OCI-LY7 (cell line): Measurements from ENCODE around the gene ASPDH.

Source experiments
- EZH2phosphoT487 ChIP-seq: fragments of 200-600 bp; sonication (generic); IDR thresholded peaks from 2 replicates; pipeline ENCODE4 v1.6.1; 2018; ENCODE audit warnings: low read depth, borderline replicate concordance, mild to moderate bottlenecking, mixed run types, antibody characterized with exemption, low read length, moderate library complexity, mixed read lengths
- TF ChIP-seq, protein P1 (sequence below): fragments of 200-600 bp; sonication (generic); conservative IDR thresholded peaks from 2 replicates; pipeline ENCODE4 v1.5.1; 2014; ENCODE audit warnings: mild to moderate bottlenecking, antibody characterized with exemption, low read length, moderate library complexity, mixed read lengths

DNA sequence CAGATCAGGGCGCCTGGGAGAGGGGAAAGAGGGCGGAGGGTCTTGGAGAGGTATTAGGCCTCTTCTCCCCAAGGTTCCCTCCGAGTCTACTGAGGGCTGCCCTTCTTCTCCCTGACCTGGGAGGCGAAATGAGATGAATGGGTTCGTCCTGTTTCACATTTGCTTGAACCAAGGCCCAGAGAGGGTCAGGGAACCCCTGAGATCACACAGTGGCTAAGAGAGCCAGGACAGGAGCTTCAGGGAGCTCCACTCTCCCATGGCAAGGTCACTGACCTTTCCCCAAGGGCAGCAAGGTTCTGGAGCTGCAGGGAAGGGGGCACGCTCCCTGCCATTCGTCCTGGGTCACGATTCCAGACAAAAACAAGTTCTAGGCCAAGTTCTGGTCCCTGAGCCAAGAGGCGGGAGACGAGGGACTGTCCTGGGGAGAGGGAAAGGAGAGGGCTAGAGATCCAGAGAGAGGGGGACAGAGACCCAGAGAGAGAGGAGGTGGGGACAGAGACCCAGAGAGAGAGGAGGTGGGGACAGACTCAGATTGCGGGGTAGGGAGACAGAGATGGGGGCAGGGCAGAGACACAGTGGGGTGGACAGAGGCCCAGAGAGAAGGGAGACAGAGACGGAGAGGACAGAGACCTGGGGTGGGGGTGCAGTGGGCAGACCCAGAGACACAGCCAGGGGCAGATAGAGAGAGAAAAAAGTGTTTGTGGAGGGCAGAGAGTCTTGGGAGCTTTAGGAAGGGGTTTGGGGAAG lies 541 bp downstream of the ASPDH start:
- TF ChIP-seq, protein P1, sequence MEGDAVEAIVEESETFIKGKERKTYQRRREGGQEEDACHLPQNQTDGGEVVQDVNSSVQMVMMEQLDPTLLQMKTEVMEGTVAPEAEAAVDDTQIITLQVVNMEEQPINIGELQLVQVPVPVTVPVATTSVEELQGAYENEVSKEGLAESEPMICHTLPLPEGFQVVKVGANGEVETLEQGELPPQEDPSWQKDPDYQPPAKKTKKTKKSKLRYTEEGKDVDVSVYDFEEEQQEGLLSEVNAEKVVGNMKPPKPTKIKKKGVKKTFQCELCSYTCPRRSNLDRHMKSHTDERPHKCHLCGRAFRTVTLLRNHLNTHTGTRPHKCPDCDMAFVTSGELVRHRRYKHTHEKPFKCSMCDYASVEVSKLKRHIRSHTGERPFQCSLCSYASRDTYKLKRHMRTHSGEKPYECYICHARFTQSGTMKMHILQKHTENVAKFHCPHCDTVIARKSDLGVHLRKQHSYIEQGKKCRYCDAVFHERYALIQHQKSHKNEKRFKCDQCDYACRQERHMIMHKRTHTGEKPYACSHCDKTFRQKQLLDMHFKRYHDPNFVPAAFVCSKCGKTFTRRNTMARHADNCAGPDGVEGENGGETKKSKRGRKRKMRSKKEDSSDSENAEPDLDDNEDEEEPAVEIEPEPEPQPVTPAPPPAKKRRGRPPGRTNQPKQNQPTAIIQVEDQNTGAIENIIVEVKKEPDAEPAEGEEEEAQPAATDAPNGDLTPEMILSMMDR: no peak
- no peak for TF ChIP-seq EZH2phosphoT487
